Measurements from ENCODE around the gene SGK2. TPM values are rescaled to one million over a fixed set of nuclear protein-coding genes. Genes with fewer than 3 reads are reported as not detected.
A peak's percentile ranks its signal among the peaks of the same experiment; 100 is the strongest.

SGK2 gene
- total RNA-seq, 1 donor from 2014 or later = 0.85 TPM

GRCh38 chr20:43563429-43563828 is 4.6 kb downstream of the SGK2 start:
- Mint-ChIP-seq H3K9me3 (ENCODE audit: unreplicated experiment) (no peaks in the 10 kb centered on the region), H3K4me3 (ENCODE audit: unreplicated experiment) (no peak overlapping the region), H3K36me3 (ENCODE audit: low read depth, unreplicated experiment) (no peaks in the 10 kb centered on the region), H3K4me1 (ENCODE audit: unreplicated experiment) (peaks cover 13% of the 10 kb centered on the region), H3K27me3 (ENCODE audit: unreplicated experiment) (peaks cover 4% of the 10 kb centered on the region), H3K27ac (ENCODE audit: unreplicated experiment) (no peak overlapping the region)
- no peak for TF ChIP-seq CTCF (IDR thresholded peaks at IDR 0.05; ENCODE audit: unreplicated experiment)
- no peak for DNase-seq (ENCODE audit: low spot score)

GRCh38 chr20:43563991-43564390 is 5.2 kb downstream of the SGK2 start:
- Mint-ChIP-seq H3K4me3 (ENCODE audit: unreplicated experiment) (no peak overlapping the region), H3K36me3 (ENCODE audit: low read depth, unreplicated experiment) (no peaks in the 10 kb centered on the region), H3K27me3 (ENCODE audit: unreplicated experiment) (peaks cover 7% of the 10 kb centered on the region), H3K9me3 (ENCODE audit: unreplicated experiment) (no peaks in the 10 kb centered on the region), H3K4me1 (ENCODE audit: unreplicated experiment) (peaks cover 9% of the 10 kb centered on the region), H3K27ac (ENCODE audit: unreplicated experiment) (no peak overlapping the region)
- no peak for TF ChIP-seq CTCF (IDR thresholded peaks at IDR 0.05; ENCODE audit: unreplicated experiment)
- no peak for DNase-seq (ENCODE audit: low spot score)

- H3K4me1 Mint-ChIP-seq (ENCODE audit: unreplicated experiment) = peaks cover 5% of the 10 kb centered on the region
- no peaks in the 10 kb centered on the region for H3K36me3 Mint-ChIP-seq (ENCODE audit: low read depth, unreplicated experiment)
- no peak for TF ChIP-seq CTCF (IDR thresholded peaks at IDR 0.05; ENCODE audit: unreplicated experiment)
- DNase-seq (ENCODE audit: low spot score) = no peak
- H3K27ac Mint-ChIP-seq (ENCODE audit: unreplicated experiment) = peak overlapping the region; percentile 2
- no peaks in the 10 kb centered on the region for H3K9me3 Mint-ChIP-seq (ENCODE audit: unreplicated experiment)
- H3K27me3 Mint-ChIP-seq (ENCODE audit: unreplicated experiment) = peaks cover 7% of the 10 kb centered on the region
- H3K4me3 Mint-ChIP-seq (ENCODE audit: unreplicated experiment) = no peak overlapping the region
These were observed 5.6 kb downstream of the SGK2 start for GRCh38 chr20:43564455-43564854.

- no peak overlapping the region for H3K27ac Mint-ChIP-seq (ENCODE audit: unreplicated experiment)
- no peak for DNase-seq (ENCODE audit: low spot score)
- H3K27me3 Mint-ChIP-seq (ENCODE audit: unreplicated experiment) = peaks cover 7% of the 10 kb centered on the region
These were observed 6.3 kb downstream of the SGK2 start for GRCh38 chr20:43564993-43565757.

More at GRCh38 chr20:43564993-43565757, 6.3 kb downstream of the SGK2 start:
- TF ChIP-seq CTCF (IDR thresholded peaks at IDR 0.05; ENCODE audit: unreplicated experiment) = no peak
- H3K9me3 Mint-ChIP-seq (ENCODE audit: unreplicated experiment) = no peaks in the 10 kb centered on the region
- no peak overlapping the region for H3K4me3 Mint-ChIP-seq (ENCODE audit: unreplicated experiment)
- H3K4me1 Mint-ChIP-seq (ENCODE audit: unreplicated experiment) = no peaks in the 10 kb centered on the region
- H3K36me3 Mint-ChIP-seq (ENCODE audit: low read depth, unreplicated experiment) = no peaks in the 10 kb centered on the region

Measured in endothelial cell (in vitro differentiated cells).